ENCODE results near the gene DUS4L.
"Not testable (repeated sequence)": the region's sequence is repeated elsewhere in the genome, so short reads cannot be mapped to it uniquely, and the experiment has no call there.

Gene DUS4L

GRCh38 chr7:107563775-107564552 lies at the start of gene DUS4L, which contains the start of gene COG5:
Gene DUS4L, plus strand, starts transcription at chr7:107563971. Its CDS starts 3,100 bp downstream, at chr7:107567071.
Gene COG5, minus strand, starts transcription at chr7:107563920. Its CDS starts 24 bp downstream, at chr7:107563896.
- Histone ChIP-seq H3K27me3 (ENCODE audit: control insufficient read depth, insufficient read depth, low read length) (no peaks in the 10 kb centered on the region), H3K9ac (ENCODE audit: low read length) (peak within 1 kb of the TSS; percentile 86), H3K36me3 (ENCODE audit: control insufficient read depth, low read depth, low read length) (peaks cover 5% of the 10 kb centered on the region)

GRCh38 chr7:107526672-107527071 lies 37.1 kb upstream of the DUS4L start:
- Histone ChIP-seq H3K9me3 (ENCODE audit: control insufficient read depth, low read depth, low read length) (no peaks in the 10 kb centered on the region), H3K36me3 (ENCODE audit: control insufficient read depth, low read depth, low read length) (no peaks in the 10 kb centered on the region), H3K27me3 (ENCODE audit: control insufficient read depth, insufficient read depth, low read length) (no peaks in the 10 kb centered on the region), H3K4me1 (ENCODE audit: control insufficient read depth, low read depth, low read length) (peaks cover 6% of the 10 kb centered on the region), H3K4me3 (ENCODE audit: low read length) (no peak overlapping the region), H3K9ac (ENCODE audit: low read length) (no peak overlapping the region), H3K27ac (ENCODE audit: low read length) (no peak overlapping the region)

More at GRCh38 chr7:107563775-107564552, at the start of gene DUS4L, which contains the start of gene COG5:
- H3K27ac ChIP-seq (ENCODE audit: low read length): peak within 1 kb of the TSS; percentile 73
- no peaks in the 10 kb centered on the region for H3K9me3 ChIP-seq (ENCODE audit: control insufficient read depth, low read depth, low read length)
- peaks cover 11% of the 10 kb centered on the region for H3K4me1 ChIP-seq (ENCODE audit: control insufficient read depth, low read depth, low read length)
- H3K4me3 ChIP-seq (ENCODE audit: low read length): peak within 1 kb of the TSS; percentile 83

- H3K4me1 ChIP-seq (ENCODE audit: control insufficient read depth, low read depth, low read length): peaks cover 6% of the 10 kb centered on the region
- no peaks in the 10 kb centered on the region for H3K9me3 ChIP-seq (ENCODE audit: control insufficient read depth, low read depth, low read length)
- H3K4me3 ChIP-seq (ENCODE audit: low read length): no peak overlapping the region
- no peaks in the 10 kb centered on the region for H3K36me3 ChIP-seq (ENCODE audit: control insufficient read depth, low read depth, low read length)
- H3K9ac ChIP-seq (ENCODE audit: low read length): no peak overlapping the region
- H3K27me3 ChIP-seq (ENCODE audit: control insufficient read depth, insufficient read depth, low read length): no peaks in the 10 kb centered on the region
- H3K27ac ChIP-seq (ENCODE audit: low read length): no peak overlapping the region
These were observed 36.6 kb upstream of the DUS4L start for GRCh38 chr7:107527196-107527595.

- Histone ChIP-seq H3K9me3 (ENCODE audit: control insufficient read depth, low read depth, low read length) (no peaks in the 10 kb centered on the region), H3K4me3 (ENCODE audit: low read length) (no peak overlapping the region), H3K4me1 (ENCODE audit: control insufficient read depth, low read depth, low read length) (peaks cover 6% of the 10 kb centered on the region), H3K36me3 (ENCODE audit: control insufficient read depth, low read depth, low read length) (no peaks in the 10 kb centered on the region), H3K27me3 (ENCODE audit: control insufficient read depth, insufficient read depth, low read length) (no peaks in the 10 kb centered on the region), H3K9ac (ENCODE audit: low read length) (no peak overlapping the region), H3K27ac (ENCODE audit: low read length) (no peak overlapping the region)
These were observed 35.3 kb upstream of the DUS4L start for GRCh38 chr7:107528461-107528860.

GRCh38 chr7:107530751-107531150 lies 33.0 kb upstream of the DUS4L start:
- H3K4me1 ChIP-seq (ENCODE audit: control insufficient read depth, low read depth, low read length): peaks cover 6% of the 10 kb centered on the region
- no peaks in the 10 kb centered on the region for H3K27me3 ChIP-seq (ENCODE audit: control insufficient read depth, insufficient read depth, low read length)
- H3K4me3 ChIP-seq (ENCODE audit: low read length): no peak overlapping the region
- no peaks in the 10 kb centered on the region for H3K9me3 ChIP-seq (ENCODE audit: control insufficient read depth, low read depth, low read length)
- H3K9ac ChIP-seq (ENCODE audit: low read length): no peak overlapping the region
- H3K36me3 ChIP-seq (ENCODE audit: control insufficient read depth, low read depth, low read length): no peaks in the 10 kb centered on the region
- H3K27ac ChIP-seq (ENCODE audit: low read length): no peak overlapping the region

- no peaks in the 10 kb centered on the region for H3K9me3 ChIP-seq (ENCODE audit: control insufficient read depth, low read depth, low read length)
- H3K4me3 ChIP-seq (ENCODE audit: low read length): no peak overlapping the region
- no peak overlapping the region for H3K9ac ChIP-seq (ENCODE audit: low read length)
- no peak overlapping the region for H3K27ac ChIP-seq (ENCODE audit: low read length)
- no peaks in the 10 kb centered on the region for H3K36me3 ChIP-seq (ENCODE audit: control insufficient read depth, low read depth, low read length)
- peaks cover 11% of the 10 kb centered on the region for H3K4me1 ChIP-seq (ENCODE audit: control insufficient read depth, low read depth, low read length)
- no peaks in the 10 kb centered on the region for H3K27me3 ChIP-seq (ENCODE audit: control insufficient read depth, insufficient read depth, low read length)
These were observed 29.6 kb upstream of the DUS4L start for GRCh38 chr7:107534139-107534538.

- not testable (repeated sequence) for H3K4me1 ChIP-seq (ENCODE audit: control insufficient read depth, low read depth, low read length); H3K27me3 ChIP-seq (ENCODE audit: control insufficient read depth, insufficient read depth, low read length); H3K36me3 ChIP-seq (ENCODE audit: control insufficient read depth, low read depth, low read length); H3K4me3 ChIP-seq (ENCODE audit: low read length); H3K9ac ChIP-seq (ENCODE audit: low read length); H3K27ac ChIP-seq (ENCODE audit: low read length); H3K9me3 ChIP-seq (ENCODE audit: control insufficient read depth, low read depth, low read length)
These were observed 26.5 kb upstream of the DUS4L start for GRCh38 chr7:107537228-107537627.

GRCh38 chr7:107538001-107538400 lies 25.8 kb upstream of the DUS4L start:
- no peak overlapping the region for H3K27ac ChIP-seq (ENCODE audit: low read length)
- no peaks in the 10 kb centered on the region for H3K36me3 ChIP-seq (ENCODE audit: control insufficient read depth, low read depth, low read length)
- peaks cover 5% of the 10 kb centered on the region for H3K4me1 ChIP-seq (ENCODE audit: control insufficient read depth, low read depth, low read length)
- no peaks in the 10 kb centered on the region for H3K9me3 ChIP-seq (ENCODE audit: control insufficient read depth, low read depth, low read length)
- no peak overlapping the region for H3K4me3 ChIP-seq (ENCODE audit: low read length)
- no peaks in the 10 kb centered on the region for H3K27me3 ChIP-seq (ENCODE audit: control insufficient read depth, insufficient read depth, low read length)
- no peak overlapping the region for H3K9ac ChIP-seq (ENCODE audit: low read length)

GRCh38 chr7:107543338-107543993 lies 20.3 kb upstream of the DUS4L start:
- no peak overlapping the region for H3K9ac ChIP-seq (ENCODE audit: low read length)
- H3K27me3 ChIP-seq (ENCODE audit: control insufficient read depth, insufficient read depth, low read length): no peaks in the 10 kb centered on the region
- peaks cover 13% of the 10 kb centered on the region for H3K36me3 ChIP-seq (ENCODE audit: control insufficient read depth, low read depth, low read length)
- no peak overlapping the region for H3K4me3 ChIP-seq (ENCODE audit: low read length)
- H3K27ac ChIP-seq (ENCODE audit: low read length): no peak overlapping the region
- H3K9me3 ChIP-seq (ENCODE audit: control insufficient read depth, low read depth, low read length): no peaks in the 10 kb centered on the region
- H3K4me1 ChIP-seq (ENCODE audit: control insufficient read depth, low read depth, low read length): peaks cover 2% of the 10 kb centered on the region

GRCh38 chr7:107544848-107545591 lies 18.8 kb upstream of the DUS4L start:
- no peaks in the 10 kb centered on the region for H3K4me1 ChIP-seq (ENCODE audit: control insufficient read depth, low read depth, low read length)
- peaks cover 13% of the 10 kb centered on the region for H3K36me3 ChIP-seq (ENCODE audit: control insufficient read depth, low read depth, low read length)
- no peak overlapping the region for H3K9ac ChIP-seq (ENCODE audit: low read length)
- H3K9me3 ChIP-seq (ENCODE audit: control insufficient read depth, low read depth, low read length): no peaks in the 10 kb centered on the region
- no peaks in the 10 kb centered on the region for H3K27me3 ChIP-seq (ENCODE audit: control insufficient read depth, insufficient read depth, low read length)
- no peak overlapping the region for H3K27ac ChIP-seq (ENCODE audit: low read length)
- no peak overlapping the region for H3K4me3 ChIP-seq (ENCODE audit: low read length)

- Histone ChIP-seq H3K9me3 (ENCODE audit: control insufficient read depth, low read depth, low read length) (no peaks in the 10 kb centered on the region), H3K4me1 (ENCODE audit: control insufficient read depth, low read depth, low read length) (no peaks in the 10 kb centered on the region), H3K36me3 (ENCODE audit: control insufficient read depth, low read depth, low read length) (peaks cover 26% of the 10 kb centered on the region), H3K27me3 (ENCODE audit: control insufficient read depth, insufficient read depth, low read length) (no peaks in the 10 kb centered on the region), H3K27ac (ENCODE audit: low read length) (no peak overlapping the region), H3K4me3 (ENCODE audit: low read length) (no peak overlapping the region), H3K9ac (ENCODE audit: low read length) (no peak overlapping the region)
These were observed 11.8 kb upstream of the DUS4L start for GRCh38 chr7:107551936-107552335.

All from iPS-18a (cell line).